HFFc6 (cell line): Measurements from ENCODE around the gene SF3B2. TPM values are rescaled to one million over a fixed set of nuclear protein-coding genes. Genes with fewer than 3 reads are reported as not detected.

Experiments used
- DNase-seq: peaks from one replicate; pipeline ENCODE4 v3.0.0-alpha.2; 2018
- H3K27ac Mint-ChIP-seq: 2 replicates; pipeline ENCODE4 v1.8.0; 2020; ENCODE audit warnings: mild to moderate bottlenecking, mixed read lengths
- H3K27me3 Mint-ChIP-seq: 2 replicates; pipeline ENCODE4 v1.8.0; 2021; ENCODE audit warnings: mild to moderate bottlenecking, moderate library complexity, mixed read lengths; ENCODE audit not compliant: insufficient read depth
- H3K36me3 Mint-ChIP-seq: 2 replicates; pipeline ENCODE4 v1.8.0; 2021; ENCODE audit warnings: low read depth, mixed read lengths
- H3K4me1 Mint-ChIP-seq: 2 replicates; pipeline ENCODE4 v1.8.0; 2020; ENCODE audit warnings: low read depth, mixed read lengths
- H3K4me3 Mint-ChIP-seq: 2 replicates; pipeline ENCODE4 v1.8.0; 2020; ENCODE audit warnings: mild to moderate bottlenecking, moderate library complexity, mixed read lengths
- H3K9me3 Mint-ChIP-seq: 2 replicates; pipeline ENCODE4 v1.8.0; 2020; ENCODE audit warnings: mild to moderate bottlenecking, mixed read lengths
- total RNA-seq, 6 experiments: library from RNA; stranded (reverse); fragmentation: NEBNext Ultra II Directional; extraction: Animal tissue kit (Norgen Biotek cat#: 25700); gene quantifications; 2 replicates in 1 of 6; 3 replicates in 5 of 6; pipeline ENCODE4 v1.2.3, GENCODE V29; 2021
- TF ChIP-seq, protein P1 (sequence below): fragments of 200-600 bp; sonication (generic); IDR thresholded peaks from 2 replicates; pipeline ENCODE4 v1.5.0; 2021; ENCODE audit warnings: antibody characterized with exemption, mild to moderate bottlenecking

The SF3B2 gene
- total RNA-seq, 6 experiments from 2014 or later = 199 to 240 (median 222) TPM

DNA sequence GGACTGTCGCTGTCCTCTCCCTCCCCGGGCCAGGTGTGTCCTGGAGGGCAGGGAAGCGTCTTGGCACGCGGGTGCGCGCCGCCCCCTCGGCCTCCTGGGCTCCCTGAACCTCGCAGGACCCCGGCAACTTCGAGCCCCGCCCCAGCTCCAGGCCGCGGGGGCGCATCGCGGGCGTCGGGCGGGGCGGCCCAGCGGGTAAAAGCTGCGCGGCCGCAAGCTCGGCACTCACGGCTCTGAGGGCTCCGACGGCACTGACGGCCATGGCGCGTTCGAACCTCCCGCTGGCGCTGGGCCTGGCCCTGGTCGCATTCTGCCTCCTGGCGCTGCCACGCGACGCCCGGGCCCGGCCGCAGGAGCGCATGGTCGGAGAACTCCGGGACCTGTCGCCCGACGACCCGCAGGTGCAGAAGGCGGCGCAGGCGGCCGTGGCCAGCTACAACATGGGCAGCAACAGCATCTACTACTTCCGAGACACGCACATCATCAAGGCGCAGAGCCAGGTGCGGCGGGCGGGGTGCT is 40.3 kb upstream of the SF3B2 start, which contains the start of gene CST6:
TSS of gene CST6 (plus strand) at position 224 of the 519 bp plus-strand sequence. CDS start at position 261, 37 bp downstream.
- Mint-ChIP-seq H3K27ac (no peak within 1 kb of the TSS), H3K4me1 (peaks cover 39% of the 10 kb centered on the region), H3K36me3 (no peaks in the 10 kb centered on the region), H3K27me3 (no peaks in the 10 kb centered on the region; the same call in 1 of the 2 replicates), H3K9me3 (no peaks in the 10 kb centered on the region), H3K4me3 (no peak within 1 kb of the TSS; the same call in 1 of the 2 replicates)
- TF ChIP-seq, protein P1, sequence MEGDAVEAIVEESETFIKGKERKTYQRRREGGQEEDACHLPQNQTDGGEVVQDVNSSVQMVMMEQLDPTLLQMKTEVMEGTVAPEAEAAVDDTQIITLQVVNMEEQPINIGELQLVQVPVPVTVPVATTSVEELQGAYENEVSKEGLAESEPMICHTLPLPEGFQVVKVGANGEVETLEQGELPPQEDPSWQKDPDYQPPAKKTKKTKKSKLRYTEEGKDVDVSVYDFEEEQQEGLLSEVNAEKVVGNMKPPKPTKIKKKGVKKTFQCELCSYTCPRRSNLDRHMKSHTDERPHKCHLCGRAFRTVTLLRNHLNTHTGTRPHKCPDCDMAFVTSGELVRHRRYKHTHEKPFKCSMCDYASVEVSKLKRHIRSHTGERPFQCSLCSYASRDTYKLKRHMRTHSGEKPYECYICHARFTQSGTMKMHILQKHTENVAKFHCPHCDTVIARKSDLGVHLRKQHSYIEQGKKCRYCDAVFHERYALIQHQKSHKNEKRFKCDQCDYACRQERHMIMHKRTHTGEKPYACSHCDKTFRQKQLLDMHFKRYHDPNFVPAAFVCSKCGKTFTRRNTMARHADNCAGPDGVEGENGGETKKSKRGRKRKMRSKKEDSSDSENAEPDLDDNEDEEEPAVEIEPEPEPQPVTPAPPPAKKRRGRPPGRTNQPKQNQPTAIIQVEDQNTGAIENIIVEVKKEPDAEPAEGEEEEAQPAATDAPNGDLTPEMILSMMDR = no peak
- DNase-seq = no peak

DNA sequence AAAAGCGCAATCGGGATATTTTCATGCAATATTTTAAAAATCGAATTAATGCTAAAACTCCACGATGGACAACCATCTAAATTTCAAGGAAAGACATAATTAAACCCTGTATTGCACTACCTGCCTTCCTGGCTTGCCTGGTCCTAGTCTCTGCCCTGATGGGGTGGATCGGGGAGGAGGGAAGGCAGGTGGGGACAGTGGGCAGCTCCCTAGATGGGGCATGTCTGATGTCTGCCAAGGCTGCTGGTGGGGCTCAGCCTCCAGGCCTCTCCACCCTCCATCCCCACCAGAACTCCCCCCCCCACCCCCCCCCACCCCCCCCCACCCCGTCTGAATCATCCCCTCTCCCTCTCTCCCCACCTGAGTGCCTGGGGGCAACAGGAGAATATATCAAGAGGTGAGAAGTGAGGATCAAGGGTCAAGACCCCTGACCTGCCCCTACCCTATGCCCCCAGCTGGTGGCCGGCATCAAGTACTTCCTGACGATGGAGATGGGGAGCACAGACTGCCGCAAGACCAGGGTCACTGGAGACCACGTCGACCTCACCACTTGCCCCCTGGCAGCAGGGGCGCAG is 39.7 kb upstream of the SF3B2 start:
- Mint-ChIP-seq H3K4me3 (no peak overlapping the region), H3K9me3 (no peaks in the 10 kb centered on the region), H3K27ac (no peak overlapping the region), H3K27me3 (no peaks in the 10 kb centered on the region; the same call in 1 of the 2 replicates), H3K36me3 (no peaks in the 10 kb centered on the region), H3K4me1 (peaks cover 39% of the 10 kb centered on the region)
- TF ChIP-seq, protein P1 = no peak
- DNase-seq = no peak

DNA sequence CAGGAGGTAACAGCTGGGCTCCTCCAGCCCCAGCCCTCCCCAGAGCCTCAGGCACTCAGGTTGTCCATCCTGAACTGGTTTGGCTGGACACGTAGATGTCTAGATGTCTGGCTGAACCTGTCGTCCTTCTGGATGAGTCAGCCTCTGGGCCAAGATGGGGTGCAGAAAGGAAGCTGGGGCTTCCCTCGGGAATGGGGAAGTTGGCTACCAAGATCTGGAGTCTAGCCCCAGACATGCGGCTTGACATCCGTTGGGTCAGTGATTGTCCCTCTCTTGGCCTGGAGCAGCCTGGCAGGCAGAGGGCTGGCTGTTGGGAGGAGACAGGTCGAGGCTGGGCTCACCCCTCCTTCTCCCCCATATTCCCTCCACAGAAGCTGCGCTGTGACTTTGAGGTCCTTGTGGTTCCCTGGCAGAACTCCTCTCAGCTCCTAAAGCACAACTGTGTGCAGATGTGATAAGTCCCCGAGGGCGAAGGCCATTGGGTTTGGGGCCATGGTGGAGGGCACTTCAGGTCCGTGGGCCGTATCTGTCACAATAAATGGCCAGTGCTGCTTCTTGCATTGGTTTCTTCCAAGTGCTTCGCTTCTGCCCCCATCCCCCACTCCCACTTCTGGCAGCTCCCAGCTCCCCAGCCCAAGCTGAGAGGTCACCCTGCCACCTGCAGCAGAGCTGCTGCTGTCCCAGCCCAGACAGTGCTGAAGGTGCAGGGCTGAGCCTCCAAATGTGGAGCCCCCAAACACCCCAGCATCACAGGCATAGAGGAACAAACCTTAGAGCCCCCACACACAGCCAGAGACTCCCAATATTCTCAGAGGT is 39.0 kb upstream of the SF3B2 start:
- H3K36me3 Mint-ChIP-seq = no peaks in the 10 kb centered on the region
- peaks cover 39% of the 10 kb centered on the region for H3K4me1 Mint-ChIP-seq
- DNase-seq = peak; percentile 28
- no peak overlapping the region for H3K4me3 Mint-ChIP-seq
- no peaks in the 10 kb centered on the region; the same call in 1 of the 2 replicates for H3K27me3 Mint-ChIP-seq
- H3K27ac Mint-ChIP-seq = no peak overlapping the region
- H3K9me3 Mint-ChIP-seq = no peaks in the 10 kb centered on the region
- TF ChIP-seq, protein P1 = no peak

DNA sequence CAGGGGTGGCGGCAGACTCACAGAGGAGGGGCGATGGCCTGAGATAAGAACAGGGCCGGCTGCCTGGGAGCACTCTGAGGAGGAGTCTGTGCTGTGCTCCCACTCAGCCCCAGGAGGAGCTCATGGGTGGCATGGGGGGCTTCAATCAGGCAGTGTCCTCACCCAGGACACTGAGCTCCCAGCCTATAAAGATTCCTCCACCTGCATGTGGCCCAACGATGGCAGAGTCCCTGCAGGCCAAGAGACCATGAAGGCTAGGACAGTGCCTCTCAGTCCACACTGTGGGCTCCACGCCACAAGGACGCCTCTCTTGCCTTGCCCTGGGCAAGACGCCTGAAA is 38.4 kb upstream of the SF3B2 start:
- Mint-ChIP-seq H3K36me3 (no peaks in the 10 kb centered on the region), H3K27ac (no peak overlapping the region), H3K4me1 (peaks cover 39% of the 10 kb centered on the region), H3K9me3 (no peaks in the 10 kb centered on the region), H3K27me3 (no peaks in the 10 kb centered on the region), H3K4me3 (no peak overlapping the region)
- TF ChIP-seq, protein P1 = no peak
- no peak for DNase-seq

DNA sequence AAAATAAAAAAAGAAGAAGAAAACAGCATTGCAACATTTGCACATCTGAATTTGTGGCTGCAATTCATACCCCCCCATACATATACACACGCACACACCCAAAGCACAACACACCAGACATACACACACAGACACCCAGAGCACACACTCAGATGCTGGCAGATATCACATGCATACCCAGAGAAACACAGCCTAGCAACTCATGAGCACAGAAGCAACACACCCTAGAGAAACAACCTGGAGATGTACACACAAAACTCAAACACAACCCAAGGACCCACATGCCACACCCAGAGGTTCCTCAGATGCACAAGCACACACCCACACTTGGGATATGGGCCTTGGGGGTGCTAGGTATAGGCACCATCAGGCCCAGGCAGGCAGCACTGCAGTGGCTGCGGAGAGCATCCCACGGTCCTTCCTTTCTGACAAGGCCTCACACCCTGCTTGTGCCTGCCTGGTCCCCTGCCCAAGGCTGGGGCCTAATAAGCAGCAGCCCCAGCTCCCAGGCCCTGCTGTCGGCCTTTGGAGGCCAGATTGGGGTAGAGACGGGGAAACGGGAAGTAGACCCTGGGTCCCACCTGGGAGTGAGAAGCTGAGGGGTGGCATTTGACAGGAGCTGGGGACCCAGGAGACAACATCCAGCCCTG is 37.2 kb upstream of the SF3B2 start:
- DNase-seq = no peak
- Mint-ChIP-seq H3K27me3 (no peaks in the 10 kb centered on the region; the same call in 1 of the 2 replicates), H3K27ac (peak overlapping the region; percentile 74), H3K4me1 (peaks cover 39% of the 10 kb centered on the region), H3K36me3 (no peaks in the 10 kb centered on the region), H3K9me3 (no peaks in the 10 kb centered on the region), H3K4me3 (no peak overlapping the region; the same call in 1 of the 2 replicates)
- TF ChIP-seq, protein P1 = no peak
